Esophagus squamous epithelium (tissue), 4 donors: ENCODE data around the gene KLHL29.

Experiments used
- CTCF ChIP-seq, 6 experiments: fragments of 450-650 bp in 4 of 6; fragments of 200-600 bp in 2 of 6; sonication (generic) in 2 of 6; IDR thresholded peaks; one replicate each; pipeline ENCODE4 v1.5.1; 2016 to 2019; ENCODE audit warnings: antibody characterized with exemption in 6 of 6, mild to moderate bottlenecking in 4 of 6, moderate library complexity in 4 of 6
- POLR2A ChIP-seq, 4 donors: fragments of 450-650 bp; IDR thresholded peaks; one replicate each; pipeline ENCODE4 v1.6.1; 2017; ENCODE audit warnings: antibody characterized with exemption in 4 of 4, mild to moderate bottlenecking in 4 of 4, moderate library complexity in 3 of 4

GRCh38 chr2:23622466-23622865 lies 237.5 kb downstream of the KLHL29 start:
- no peak for TF ChIP-seq CTCF (IDR thresholded peaks at IDR 0.05)
- TF ChIP-seq POLR2A (IDR thresholded peaks at IDR 0.05): no peak
